HG03457 (cell line): ENCODE data around the gene CSMD2.

ENCODE experiments used
- ATAC-seq: cut with Tn5 transposase; IDR thresholded peaks from one replicate; pipeline ENCODE4 v1.9.1; 2021; ENCODE audit warnings: moderate number of reproducible peaks; ENCODE audit not compliant: unreplicated experiment

Gene CSMD2

GRCh38 chr1:33575324-33575879, 589.6 kb downstream of the CSMD2 start:
- ATAC-seq: no peak

GRCh38 chr1:33573661-33574060, 591.4 kb downstream of the CSMD2 start:
- no peak for ATAC-seq

GRCh38 chr1:33572387-33572786, 592.6 kb downstream of the CSMD2 start:
- no peak for ATAC-seq

GRCh38 chr1:33569331-33569730, 595.7 kb downstream of the CSMD2 start:
- no peak for ATAC-seq

- no peak for ATAC-seq
Measured at GRCh38 chr1:33563699-33564098, 601.3 kb downstream of the CSMD2 start.

GRCh38 chr1:33562563-33562962, 602.5 kb downstream of the CSMD2 start:
- no peak for ATAC-seq

GRCh38 chr1:33561576-33561975, 603.5 kb downstream of the CSMD2 start:
- no peak for ATAC-seq

- ATAC-seq: no peak
Measured at GRCh38 chr1:33560680-33561079, 604.4 kb downstream of the CSMD2 start.

GRCh38 chr1:33548721-33549120, 616.3 kb downstream of the CSMD2 start:
- no peak for ATAC-seq

- no peak for ATAC-seq
Measured at GRCh38 chr1:33548319-33548718, 616.7 kb downstream of the CSMD2 start.

GRCh38 chr1:33547576-33547975, 617.5 kb downstream of the CSMD2 start:
- no peak for ATAC-seq

GRCh38 chr1:33541966-33542365, 623.1 kb downstream of the CSMD2 start:
- ATAC-seq: no peak

GRCh38 chr1:33537885-33538284, 627.1 kb downstream of the CSMD2 start:
- ATAC-seq: no peak

GRCh38 chr1:33535334-33535733, 629.7 kb downstream of the CSMD2 start:
- no peak for ATAC-seq

GRCh38 chr1:33532936-33533335, 632.1 kb downstream of the CSMD2 start:
- no peak for ATAC-seq

GRCh38 chr1:33532250-33532649, 632.8 kb downstream of the CSMD2 start:
- no peak for ATAC-seq

GRCh38 chr1:33529957-33530356, 635.1 kb downstream of the CSMD2 start:
- ATAC-seq: no peak

GRCh38 chr1:33527934-33528333, 637.1 kb downstream of the CSMD2 start:
- ATAC-seq: no peak

GRCh38 chr1:33524586-33524985, 640.4 kb downstream of the CSMD2 start:
- no peak for ATAC-seq

- no peak for ATAC-seq
Measured at GRCh38 chr1:33519240-33519884, 645.7 kb downstream of the CSMD2 start.

GRCh38 chr1:33517596-33518250, 647.3 kb downstream of the CSMD2 start:
- ATAC-seq: no peak

GRCh38 chr1:33516891-33517567, 648.0 kb downstream of the CSMD2 start:
- no peak for ATAC-seq
